Fibroblast of mammary gland (primary cell): ENCODE data around the gene FGF14.

Experiments
- DNase-seq: peaks from one replicate; pipeline ENCODE4 v3.0.0-alpha.2; 2010; ENCODE audit warnings: low read depth
- H3K4me3 ChIP-seq: 2 replicates; pipeline ENCODE4 v1.5.1; 2011; ENCODE audit warnings: low read depth, mild to moderate bottlenecking, low read length, moderate library complexity; ENCODE audit not compliant: control insufficient read depth
- TF ChIP-seq, protein P1 (sequence below): conservative IDR thresholded peaks from 2 replicates; pipeline ENCODE4 v1.5.1; 2011; ENCODE audit warnings: low read depth, low read length, inconsistent platforms; ENCODE audit not compliant: control insufficient read depth, insufficient read depth

Gene FGF14

DNA sequence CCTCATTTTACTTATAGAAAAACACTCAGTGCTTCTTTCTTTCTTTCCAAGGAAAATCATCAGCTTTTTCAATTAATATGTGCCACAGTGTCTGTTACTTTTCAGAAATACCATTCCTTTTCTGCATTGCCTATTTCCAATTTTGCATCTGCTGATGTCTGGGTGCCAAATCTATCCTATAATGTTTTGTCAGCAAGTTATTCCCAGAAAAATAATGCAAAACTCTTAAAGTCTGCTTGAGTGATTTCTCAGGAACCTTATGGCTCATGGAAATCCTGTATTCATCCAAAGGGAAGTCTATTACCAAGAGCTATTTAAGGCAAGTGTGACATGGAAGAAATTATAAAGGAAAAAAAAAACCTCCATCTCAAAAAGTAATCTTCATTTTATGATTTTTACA, 224.4 kb downstream of the FGF14 start:
- DNase-seq: no peak

DNA sequence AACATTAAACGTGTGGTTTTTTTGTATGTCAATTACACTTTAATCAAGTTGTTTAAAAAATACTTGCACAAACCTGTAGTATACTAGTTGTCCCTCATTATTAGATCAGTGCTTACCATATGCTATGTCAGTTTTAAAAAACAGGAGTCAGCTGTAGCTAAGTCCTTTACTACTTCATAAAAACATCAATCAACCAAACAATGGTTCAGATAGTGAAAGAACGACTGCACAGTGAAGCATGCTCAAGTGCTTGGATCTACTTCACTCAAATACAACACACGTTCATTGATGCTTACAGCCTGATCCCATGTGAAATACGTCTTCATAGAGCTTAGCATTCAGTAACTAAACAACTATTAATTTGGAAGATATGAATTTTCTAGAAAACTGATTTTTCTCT, 225.0 kb downstream of the FGF14 start:
- TF ChIP-seq, protein P1, sequence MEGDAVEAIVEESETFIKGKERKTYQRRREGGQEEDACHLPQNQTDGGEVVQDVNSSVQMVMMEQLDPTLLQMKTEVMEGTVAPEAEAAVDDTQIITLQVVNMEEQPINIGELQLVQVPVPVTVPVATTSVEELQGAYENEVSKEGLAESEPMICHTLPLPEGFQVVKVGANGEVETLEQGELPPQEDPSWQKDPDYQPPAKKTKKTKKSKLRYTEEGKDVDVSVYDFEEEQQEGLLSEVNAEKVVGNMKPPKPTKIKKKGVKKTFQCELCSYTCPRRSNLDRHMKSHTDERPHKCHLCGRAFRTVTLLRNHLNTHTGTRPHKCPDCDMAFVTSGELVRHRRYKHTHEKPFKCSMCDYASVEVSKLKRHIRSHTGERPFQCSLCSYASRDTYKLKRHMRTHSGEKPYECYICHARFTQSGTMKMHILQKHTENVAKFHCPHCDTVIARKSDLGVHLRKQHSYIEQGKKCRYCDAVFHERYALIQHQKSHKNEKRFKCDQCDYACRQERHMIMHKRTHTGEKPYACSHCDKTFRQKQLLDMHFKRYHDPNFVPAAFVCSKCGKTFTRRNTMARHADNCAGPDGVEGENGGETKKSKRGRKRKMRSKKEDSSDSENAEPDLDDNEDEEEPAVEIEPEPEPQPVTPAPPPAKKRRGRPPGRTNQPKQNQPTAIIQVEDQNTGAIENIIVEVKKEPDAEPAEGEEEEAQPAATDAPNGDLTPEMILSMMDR: no peak
- H3K4me3 ChIP-seq: no peak overlapping the region
- DNase-seq: no peak

More for the DNA sequence above, 224.4 kb downstream of the FGF14 start:
- no peak overlapping the region for H3K4me3 ChIP-seq
- TF ChIP-seq, protein P1: no peak

DNA sequence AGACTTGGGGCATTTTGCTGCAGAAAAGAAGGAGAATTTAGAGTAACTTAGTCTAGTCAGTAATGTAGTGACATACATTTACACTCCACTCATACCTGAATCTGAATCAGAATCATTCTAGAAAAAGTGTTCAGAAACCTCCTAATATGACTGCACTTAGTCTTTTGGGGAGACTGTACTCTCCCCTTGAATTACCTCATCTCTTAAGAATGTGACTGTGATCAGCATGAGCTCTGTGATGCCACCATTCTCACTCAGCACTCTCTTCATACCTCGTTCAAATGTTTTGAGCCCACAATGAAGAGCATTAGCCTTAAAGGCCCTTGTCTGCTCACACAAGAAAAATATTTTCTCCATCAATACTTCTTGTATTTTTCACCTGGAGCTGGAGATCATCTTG, 229.4 kb downstream of the FGF14 start:
- H3K4me3 ChIP-seq: no peak overlapping the region
- TF ChIP-seq, protein P1: no peak
- no peak for DNase-seq

DNA sequence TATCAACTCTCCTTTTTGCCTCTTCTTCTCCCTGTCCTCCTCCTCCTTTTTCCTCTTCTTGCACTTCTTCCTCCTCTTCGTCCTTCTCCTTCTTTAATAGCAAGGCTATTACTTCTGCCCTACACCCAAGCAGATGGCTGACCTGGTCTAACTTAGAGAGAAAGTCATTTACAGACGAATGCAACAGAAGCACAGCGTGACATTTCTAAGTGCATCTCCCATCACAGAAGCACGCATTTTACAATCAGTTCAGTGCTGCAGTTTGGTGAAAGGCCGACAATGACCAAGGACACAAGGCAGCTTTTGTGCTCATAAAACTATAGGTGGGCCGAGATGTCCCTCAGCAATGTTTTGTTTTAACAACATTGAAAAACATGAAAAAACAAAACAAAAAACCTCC, 231.5 kb downstream of the FGF14 start:
- DNase-seq: no peak
- TF ChIP-seq, protein P1: no peak

DNA sequence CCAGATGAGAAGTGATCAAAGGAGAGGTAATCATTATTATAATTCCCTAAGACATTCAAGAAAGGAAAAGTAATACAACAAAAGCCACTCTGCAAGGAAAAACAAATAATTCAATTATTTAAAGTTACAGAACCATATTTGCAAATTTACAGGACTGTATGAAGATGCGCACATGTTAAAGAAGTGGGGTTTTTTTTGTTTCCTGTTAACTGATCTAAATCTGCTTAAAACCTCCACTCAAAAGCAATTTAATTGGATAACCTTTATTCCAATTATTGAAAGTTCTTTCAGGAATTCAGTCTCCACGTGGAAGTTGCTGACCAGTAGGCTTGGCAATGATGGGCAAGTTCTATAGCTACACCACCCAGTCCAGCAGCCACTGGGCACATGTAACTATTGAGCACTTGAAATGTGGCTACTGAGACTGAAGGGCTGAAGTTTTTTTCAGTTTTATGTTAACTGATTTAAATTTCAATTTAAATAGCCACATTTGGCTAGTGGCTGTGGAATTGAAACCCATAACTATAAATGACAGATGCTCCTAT, 232.3 kb downstream of the FGF14 start:
- TF ChIP-seq, protein P1: no peak
- no peak overlapping the region for H3K4me3 ChIP-seq
- DNase-seq: no peak

More for the DNA sequence above, 231.5 kb downstream of the FGF14 start:
- H3K4me3 ChIP-seq: no peak overlapping the region

DNA sequence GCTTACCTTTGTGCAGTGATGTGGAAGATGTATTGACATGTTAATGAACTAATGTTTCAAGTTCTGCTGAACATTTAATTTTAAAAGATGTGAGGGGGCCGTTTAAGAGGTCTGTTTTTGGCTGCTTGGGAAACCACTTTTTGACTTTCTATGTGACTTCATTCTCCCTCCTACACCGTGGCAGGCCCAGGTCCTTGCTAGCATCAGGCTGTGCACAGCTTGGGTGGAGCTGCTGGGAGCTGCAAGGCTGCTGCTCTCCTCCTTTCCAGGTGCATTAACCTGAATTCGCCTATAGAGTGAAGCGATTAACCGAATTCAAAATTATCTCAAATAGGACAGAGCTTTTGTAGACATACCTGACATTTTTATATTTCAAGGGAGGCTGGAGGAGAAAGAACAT, 249.1 kb downstream of the FGF14 start:
- TF ChIP-seq, protein P1: no peak
- DNase-seq: no peak
- no peak overlapping the region for H3K4me3 ChIP-seq

DNA sequence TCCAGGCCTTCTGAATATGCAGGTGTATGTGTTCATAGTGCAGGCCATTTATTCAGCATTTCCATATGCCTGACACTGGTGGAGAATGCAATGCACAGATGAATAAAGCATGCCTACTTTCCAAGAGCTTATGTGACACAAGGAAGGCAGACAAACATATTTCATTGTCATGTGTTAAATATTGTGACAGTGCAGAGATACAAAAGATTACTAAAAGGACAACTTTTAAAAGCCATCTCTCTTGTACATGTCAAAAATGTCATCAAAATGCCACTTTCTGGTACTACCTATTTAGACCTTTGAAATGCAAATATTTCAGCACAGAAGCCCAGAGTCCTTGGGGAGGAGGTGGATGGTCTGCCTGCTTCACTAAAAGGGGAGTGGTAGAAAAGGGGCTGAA, 254.5 kb downstream of the FGF14 start:
- DNase-seq: no peak
- TF ChIP-seq, protein P1: no peak
- no peak overlapping the region for H3K4me3 ChIP-seq
